Right lobe of liver (tissue), 4 donors: Measurements from ENCODE around the gene COL25A1.

Experiments
- CTCF ChIP-seq, 4 donors: fragments of 200-600 bp in 3 of 4; fragments of 450-650 bp in 1 of 4; IDR thresholded peaks; one replicate each; pipeline versions ENCODE4 v1.5.1 to v1.8.0; 2016 to 2022; ENCODE audit warnings: antibody characterized with exemption in 4 of 4, mild to moderate bottlenecking in 2 of 4
- POLR2A ChIP-seq: fragments of 450-650 bp; IDR thresholded peaks from one replicate; pipeline ENCODE4 v1.6.1; 2017; ENCODE audit warnings: antibody characterized with exemption, mild to moderate bottlenecking
- donor health status: DM: no; HTN: no; CAD: no.
- donor health status: DM: no; HTN: no; CAD: no.
- donor health status: DM: no; HTN: yes; CAD: no.

GRCh38 chr4:109149836-109150235, 152.6 kb downstream of the COL25A1 start:
- TF ChIP-seq CTCF (IDR thresholded peaks at IDR 0.05) (no peak), POLR2A (no peak)
